OCI-LY7 (cell line): ENCODE results near the gene NAA38.

Source experiments
- EZH2phosphoT487 ChIP-seq: fragments of 200-600 bp; sonication (generic); IDR thresholded peaks from 2 replicates; pipeline ENCODE4 v1.6.1; 2018; ENCODE audit warnings: low read depth, borderline replicate concordance, mild to moderate bottlenecking, mixed run types, antibody characterized with exemption, low read length, moderate library complexity, mixed read lengths
- TF ChIP-seq, protein P1 (sequence below): fragments of 200-600 bp; sonication (generic); conservative IDR thresholded peaks from 2 replicates; pipeline ENCODE4 v1.5.1; 2014; ENCODE audit warnings: mild to moderate bottlenecking, antibody characterized with exemption, low read length, moderate library complexity, mixed read lengths

DNA sequence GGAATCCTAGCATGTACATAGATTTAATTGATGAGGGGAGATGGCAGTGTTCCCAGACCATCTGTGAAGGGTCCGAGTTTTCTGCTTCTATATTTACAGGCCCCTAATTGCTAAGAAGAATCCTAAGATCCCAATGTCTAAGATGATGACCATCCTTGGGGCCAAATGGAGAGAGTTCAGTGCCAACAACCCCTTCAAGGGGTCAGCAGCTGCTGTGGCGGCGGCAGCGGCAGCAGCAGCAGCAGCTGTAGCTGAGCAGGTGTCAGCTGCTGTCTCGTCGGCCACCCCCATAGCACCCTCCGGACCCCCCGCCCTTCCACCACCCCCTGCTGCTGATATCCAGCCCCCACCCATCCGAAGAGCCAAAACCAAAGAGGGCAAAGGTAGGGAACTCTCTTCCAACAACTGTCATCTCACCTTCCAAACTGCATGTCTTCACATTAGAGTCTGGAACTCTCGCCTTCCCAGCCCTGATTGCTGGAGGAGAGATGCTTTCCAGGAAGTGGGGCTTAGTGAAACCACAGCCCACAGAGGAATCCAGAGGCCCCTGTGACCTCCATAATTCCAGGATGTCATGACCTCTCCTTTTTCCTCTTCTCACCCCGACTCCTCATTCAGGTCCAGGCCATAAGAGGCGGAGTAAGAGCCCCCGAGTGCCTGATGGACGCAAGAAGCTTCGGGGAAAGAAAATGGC, 36.0 kb upstream of the NAA38 start:
- TF ChIP-seq, protein P1, sequence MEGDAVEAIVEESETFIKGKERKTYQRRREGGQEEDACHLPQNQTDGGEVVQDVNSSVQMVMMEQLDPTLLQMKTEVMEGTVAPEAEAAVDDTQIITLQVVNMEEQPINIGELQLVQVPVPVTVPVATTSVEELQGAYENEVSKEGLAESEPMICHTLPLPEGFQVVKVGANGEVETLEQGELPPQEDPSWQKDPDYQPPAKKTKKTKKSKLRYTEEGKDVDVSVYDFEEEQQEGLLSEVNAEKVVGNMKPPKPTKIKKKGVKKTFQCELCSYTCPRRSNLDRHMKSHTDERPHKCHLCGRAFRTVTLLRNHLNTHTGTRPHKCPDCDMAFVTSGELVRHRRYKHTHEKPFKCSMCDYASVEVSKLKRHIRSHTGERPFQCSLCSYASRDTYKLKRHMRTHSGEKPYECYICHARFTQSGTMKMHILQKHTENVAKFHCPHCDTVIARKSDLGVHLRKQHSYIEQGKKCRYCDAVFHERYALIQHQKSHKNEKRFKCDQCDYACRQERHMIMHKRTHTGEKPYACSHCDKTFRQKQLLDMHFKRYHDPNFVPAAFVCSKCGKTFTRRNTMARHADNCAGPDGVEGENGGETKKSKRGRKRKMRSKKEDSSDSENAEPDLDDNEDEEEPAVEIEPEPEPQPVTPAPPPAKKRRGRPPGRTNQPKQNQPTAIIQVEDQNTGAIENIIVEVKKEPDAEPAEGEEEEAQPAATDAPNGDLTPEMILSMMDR = no peak
- no peak for TF ChIP-seq EZH2phosphoT487
